ENCODE data around the gene TFIP11. TPM values are rescaled to one million over a fixed set of nuclear protein-coding genes. Genes with fewer than 3 reads are reported as not detected.

TFIP11 gene
- total and polyA plus RNA-seq, 2 of the 8 experiments (the other 6 are each of a cell fraction or from before 2014, with no cell fraction given): 18.1 to 28.3 TPM

DNA sequence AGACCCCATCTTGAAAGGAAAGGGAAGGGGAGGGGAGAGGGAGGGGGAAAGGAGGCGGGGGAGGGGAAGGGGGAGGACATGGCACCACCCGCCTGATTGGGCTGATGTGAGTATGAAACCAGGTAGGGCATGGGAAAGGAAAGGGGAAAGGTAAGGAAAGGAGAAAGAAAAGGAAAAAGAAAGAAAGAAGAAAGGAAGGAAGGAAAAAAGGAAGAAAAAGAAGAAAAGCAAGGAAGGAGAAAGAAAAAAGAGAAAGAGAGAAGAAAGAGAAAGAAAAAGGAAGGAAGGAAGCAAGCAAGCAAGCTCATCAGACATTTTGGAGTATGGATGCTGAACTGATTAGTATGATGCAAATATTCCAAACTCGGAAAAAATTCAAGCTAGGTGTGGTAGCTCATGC lies 36.0 kb upstream of the TFIP11 start (continued):
- TF ChIP-seq, protein P1, sequence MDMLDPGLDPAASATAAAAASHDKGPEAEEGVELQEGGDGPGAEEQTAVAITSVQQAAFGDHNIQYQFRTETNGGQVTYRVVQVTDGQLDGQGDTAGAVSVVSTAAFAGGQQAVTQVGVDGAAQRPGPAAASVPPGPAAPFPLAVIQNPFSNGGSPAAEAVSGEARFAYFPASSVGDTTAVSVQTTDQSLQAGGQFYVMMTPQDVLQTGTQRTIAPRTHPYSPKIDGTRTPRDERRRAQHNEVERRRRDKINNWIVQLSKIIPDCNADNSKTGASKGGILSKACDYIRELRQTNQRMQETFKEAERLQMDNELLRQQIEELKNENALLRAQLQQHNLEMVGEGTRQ (IDR thresholded peaks at IDR 0.05; ENCODE audit: low read length): no peak
- TF ChIP-seq PHF8 (conservative IDR thresholded peaks at IDR 0.05; ENCODE audit: low read depth, low read length) (no peak), FOSL1 (IDR thresholded peaks at IDR 0.05; ENCODE audit: insufficient read depth, low read depth, low read length) (no peak), CTBP2 (IDR thresholded peaks at IDR 0.05; ENCODE audit: borderline replicate concordance, insufficient read depth, insufficient read length, low read length) (no peak), GABPA (IDR thresholded peaks at IDR 0.05; ENCODE audit: borderline replicate concordance, insufficient read depth, low read length) (no peak), KDM1A (IDR thresholded peaks at IDR 0.05; ENCODE audit: borderline replicate concordance, low read length) (no peak), SP4 (IDR thresholded peaks at IDR 0.05; ENCODE audit: low read length) (no peak), CBX5 (IDR thresholded peaks at IDR 0.05; ENCODE audit: low read depth, low read length) (no peak)
